GM12878 (cell line): Measurements from ENCODE around the gene FBXL5. TPM values are rescaled to one million over a fixed set of nuclear protein-coding genes. Genes with fewer than 3 reads are reported as not detected.

Experiments used
- ATF7 ChIP-seq: fragments of 450-650 bp; IDR thresholded peaks from 2 replicates; pipeline ENCODE4 v1.6.1; 2016; ENCODE audit warnings: low read depth, mild to moderate bottlenecking
- BMI1 ChIP-seq: fragments of 450-650 bp; IDR thresholded peaks from 2 replicates; pipeline ENCODE4 v1.6.1; 2016; ENCODE audit warnings: mild to moderate bottlenecking, moderate library complexity, borderline replicate concordance
- EGR1 ChIP-seq, 2 experiments: IDR thresholded peaks; 1 replicate in 1 of 2; 2 replicates in 1 of 2; pipeline ENCODE4 v1.6.1; 2011 to 2012; ENCODE audit warnings: low read depth in 2 of 2, low read length in 2 of 2, borderline replicate concordance in 1 of 2, mild to moderate bottlenecking in 1 of 2, moderate library complexity in 1 of 2
- JUND ChIP-seq: IDR thresholded peaks from 2 replicates; pipeline ENCODE4 v1.6.1; 2012; ENCODE audit warnings: low read depth, mild to moderate bottlenecking, low read length, improper control_type of control experiment, moderate library complexity
- MXI1 ChIP-seq: fragments of 150-350 bp; IDR thresholded peaks from 2 replicates; pipeline ENCODE4 v1.6.1; 2011; ENCODE audit warnings: low read depth, mild to moderate bottlenecking, inconsistent platforms, low read length, improper control_type of control experiment
- NBN ChIP-seq: fragments of 450-650 bp; IDR thresholded peaks from 2 replicates; pipeline ENCODE4 v1.6.1; 2016
- NFIC ChIP-seq: IDR thresholded peaks from 2 replicates; pipeline ENCODE4 v1.6.1; 2012; ENCODE audit warnings: low read depth, mild to moderate bottlenecking, inconsistent platforms, low read length, moderate library complexity
- SRF ChIP-seq, 2 experiments: IDR thresholded peaks; 2 replicates each; pipeline ENCODE4 v1.6.1; 2011; ENCODE audit warnings: low read depth in 2 of 2, low read length in 2 of 2, mild to moderate bottlenecking in 1 of 2, moderate library complexity in 1 of 2
- TCF3 ChIP-seq: IDR thresholded peaks from 2 replicates; pipeline ENCODE4 v1.6.1; 2012; ENCODE audit warnings: low read depth, mild to moderate bottlenecking, low read length, borderline replicate concordance; ENCODE audit not compliant: insufficient read depth
- ZNF217 ChIP-seq: fragments of 450-650 bp; IDR thresholded peaks from 2 replicates; pipeline ENCODE4 v1.6.1; 2017; ENCODE audit warnings: antibody characterized with exemption, mild to moderate bottlenecking
- polyA plus RNA-seq, 11 experiments: library from polyadenylated mRNA; depleted of rRNA in 4 of 11; unstranded in 6 of 11; stranded (reverse) in 5 of 11; fragments of >200 nt; fragmentation: Nextera tagmentation in 4 of 11; fragmentation: Illumina TruSeq in 1 of 11; extraction: Ambion mirVana in 4 of 11; extraction: Trizol in 1 of 11; gene quantifications; 1 replicate in 1 of 11; 2 replicates in 10 of 11; pipeline versions ENCODE4 v1.2.1 to v1.2.3, GENCODE V29; 2011 to 2016; ENCODE audit warnings: inconsistent platforms in 2 of 11, missing spikeins in 2 of 11, low read depth in 1 of 11
- total RNA-seq, 4 experiments: library from RNA; depleted of rRNA in 3 of 4; stranded (reverse); fragments of >200 nt in 3 of 4; fragmentation: Illumina TruSeq in 1 of 4; extraction: Trizol in 1 of 4; gene quantifications; 2 replicates each; pipeline versions ENCODE4 v1.2.1 to v1.2.3, GENCODE V29; 2013 to 2021
- TF ChIP-seq, protein P1 (sequence below): IDR thresholded peaks from 2 replicates; pipeline ENCODE4 v1.6.1; 2011; ENCODE audit warnings: borderline replicate concordance, low read depth, mild to moderate bottlenecking, moderate library complexity, low read length; ENCODE audit not compliant: insufficient read depth, poor library complexity, severe bottlenecking
- TF ChIP-seq, protein P2 (sequence below): fragments of 450-650 bp; IDR thresholded peaks from 2 replicates; pipeline ENCODE4 v1.6.1; 2018; ENCODE audit warnings: borderline replicate concordance, mild to moderate bottlenecking; ENCODE audit not compliant: partially characterized antibody
- TF ChIP-seq, protein P3 (sequence below): fragments of 150-350 bp; IDR thresholded peaks from 2 replicates; pipeline ENCODE4 v1.6.1; 2016; ENCODE audit warnings: low read depth, low read length
- TF ChIP-seq, protein P4 (sequence below): fragments of 450-650 bp; formaldehyde crosslinking; IDR thresholded peaks from 2 replicates; pipeline ENCODE4 v1.4.0; 2020; ENCODE audit warnings: mild to moderate bottlenecking, moderate library complexity
- TF ChIP-seq, protein P5 (sequence below): fragments of 450-650 bp; IDR thresholded peaks from 2 replicates; pipeline ENCODE4 v1.6.1; 2018; ENCODE audit warnings: mild to moderate bottlenecking, low read depth, moderate library complexity; ENCODE audit not compliant: partially characterized antibody

FBXL5 gene
- total and polyA plus RNA-seq, 10 of the 15 experiments (the other 5 are each of a cell fraction or from before 2014, with no cell fraction given), result 10.1 to 46.2 (median 32.7) TPM

DNA sequence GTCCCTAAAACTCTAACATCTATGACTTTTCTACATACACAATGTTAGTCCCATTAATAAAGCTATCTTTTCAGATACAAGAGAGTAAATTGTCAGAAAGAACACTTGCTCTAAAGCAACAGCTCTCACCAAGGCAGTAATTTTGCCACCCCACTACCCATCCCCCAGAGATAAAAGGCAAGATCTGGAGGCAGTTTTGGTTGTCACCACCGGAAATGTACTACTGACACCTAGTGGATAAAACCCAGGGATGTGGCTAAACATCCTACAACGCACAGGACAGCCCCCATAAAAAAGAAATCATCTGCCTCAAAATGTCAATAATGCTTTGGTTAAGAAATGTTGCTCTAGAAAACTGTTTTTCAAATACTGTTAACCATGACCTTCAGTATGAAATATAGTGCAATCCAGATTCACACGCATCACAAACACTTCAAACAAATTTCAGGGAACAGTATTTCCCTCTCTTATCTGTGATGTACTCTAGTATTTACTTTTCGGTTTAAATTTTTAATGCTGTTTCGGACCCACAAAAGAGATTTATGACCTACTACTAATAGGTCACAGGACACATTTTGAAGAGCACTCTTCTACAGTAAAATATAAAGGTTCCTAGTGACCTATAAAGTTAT, 5.1 kb downstream of the FBXL5 start (continued):
- TF ChIP-seq JUND (no peak), MXI1 (no peak), EGR1 (IDR thresholded peaks at IDR 0.05; ENCODE audit: borderline replicate concordance in 1 of 2, low read depth in 2 of 2, low read length in 2 of 2) (no peak), TCF3 (no peak), BMI1 (no peak), NBN (peak; percentile 44; the same call in 1 of the 2 replicates), ZNF217 (no peak), ATF7 (no peak), SRF (IDR thresholded peaks at IDR 0.05; ENCODE audit: low read depth in 2 of 2, low read length in 2 of 2) (no peak), NFIC (no peak)
- TF ChIP-seq, protein P1, sequence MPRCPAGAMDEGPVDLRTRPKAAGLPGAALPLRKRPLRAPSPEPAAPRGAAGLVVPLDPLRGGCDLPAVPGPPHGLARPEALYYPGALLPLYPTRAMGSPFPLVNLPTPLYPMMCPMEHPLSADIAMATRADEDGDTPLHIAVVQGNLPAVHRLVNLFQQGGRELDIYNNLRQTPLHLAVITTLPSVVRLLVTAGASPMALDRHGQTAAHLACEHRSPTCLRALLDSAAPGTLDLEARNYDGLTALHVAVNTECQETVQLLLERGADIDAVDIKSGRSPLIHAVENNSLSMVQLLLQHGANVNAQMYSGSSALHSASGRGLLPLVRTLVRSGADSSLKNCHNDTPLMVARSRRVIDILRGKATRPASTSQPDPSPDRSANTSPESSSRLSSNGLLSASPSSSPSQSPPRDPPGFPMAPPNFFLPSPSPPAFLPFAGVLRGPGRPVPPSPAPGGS, result no peak
- TF ChIP-seq, protein P2, sequence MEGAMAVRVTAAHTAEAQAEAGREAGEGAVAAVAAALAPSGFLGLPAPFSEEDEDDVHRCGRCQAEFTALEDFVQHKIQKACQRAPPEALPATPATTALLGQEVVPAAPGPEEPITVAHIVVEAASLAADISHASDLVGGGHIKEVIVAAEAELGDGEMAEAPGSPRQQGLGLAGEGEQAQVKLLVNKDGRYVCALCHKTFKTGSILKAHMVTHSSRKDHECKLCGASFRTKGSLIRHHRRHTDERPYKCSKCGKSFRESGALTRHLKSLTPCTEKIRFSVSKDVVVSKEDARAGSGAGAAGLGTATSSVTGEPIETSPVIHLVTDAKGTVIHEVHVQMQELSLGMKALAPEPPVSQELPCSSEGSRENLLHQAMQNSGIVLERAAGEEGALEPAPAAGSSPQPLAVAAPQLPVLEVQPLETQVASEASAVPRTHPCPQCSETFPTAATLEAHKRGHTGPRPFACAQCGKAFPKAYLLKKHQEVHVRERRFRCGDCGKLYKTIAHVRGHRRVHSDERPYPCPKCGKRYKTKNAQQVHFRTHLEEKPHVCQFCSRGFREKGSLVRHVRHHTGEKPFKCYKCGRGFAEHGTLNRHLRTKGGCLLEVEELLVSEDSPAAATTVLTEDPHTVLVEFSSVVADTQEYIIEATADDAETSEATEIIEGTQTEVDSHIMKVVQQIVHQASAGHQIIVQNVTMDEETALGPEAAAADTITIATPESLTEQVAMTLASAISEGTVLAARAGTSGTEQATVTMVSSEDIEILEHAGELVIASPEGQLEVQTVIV, result no peak
- TF ChIP-seq, protein P3, sequence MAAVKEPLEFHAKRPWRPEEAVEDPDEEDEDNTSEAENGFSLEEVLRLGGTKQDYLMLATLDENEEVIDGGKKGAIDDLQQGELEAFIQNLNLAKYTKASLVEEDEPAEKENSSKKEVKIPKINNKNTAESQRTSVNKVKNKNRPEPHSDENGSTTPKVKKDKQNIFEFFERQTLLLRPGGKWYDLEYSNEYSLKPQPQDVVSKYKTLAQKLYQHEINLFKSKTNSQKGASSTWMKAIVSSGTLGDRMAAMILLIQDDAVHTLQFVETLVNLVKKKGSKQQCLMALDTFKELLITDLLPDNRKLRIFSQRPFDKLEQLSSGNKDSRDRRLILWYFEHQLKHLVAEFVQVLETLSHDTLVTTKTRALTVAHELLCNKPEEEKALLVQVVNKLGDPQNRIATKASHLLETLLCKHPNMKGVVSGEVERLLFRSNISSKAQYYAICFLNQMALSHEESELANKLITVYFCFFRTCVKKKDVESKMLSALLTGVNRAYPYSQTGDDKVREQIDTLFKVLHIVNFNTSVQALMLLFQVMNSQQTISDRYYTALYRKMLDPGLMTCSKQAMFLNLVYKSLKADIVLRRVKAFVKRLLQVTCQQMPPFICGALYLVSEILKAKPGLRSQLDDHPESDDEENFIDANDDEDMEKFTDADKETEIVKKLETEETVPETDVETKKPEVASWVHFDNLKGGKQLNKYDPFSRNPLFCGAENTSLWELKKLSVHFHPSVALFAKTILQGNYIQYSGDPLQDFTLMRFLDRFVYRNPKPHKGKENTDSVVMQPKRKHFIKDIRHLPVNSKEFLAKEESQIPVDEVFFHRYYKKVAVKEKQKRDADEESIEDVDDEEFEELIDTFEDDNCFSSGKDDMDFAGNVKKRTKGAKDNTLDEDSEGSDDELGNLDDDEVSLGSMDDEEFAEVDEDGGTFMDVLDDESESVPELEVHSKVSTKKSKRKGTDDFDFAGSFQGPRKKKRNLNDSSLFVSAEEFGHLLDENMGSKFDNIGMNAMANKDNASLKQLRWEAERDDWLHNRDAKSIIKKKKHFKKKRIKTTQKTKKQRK, result no peak
- TF ChIP-seq, protein P4, sequence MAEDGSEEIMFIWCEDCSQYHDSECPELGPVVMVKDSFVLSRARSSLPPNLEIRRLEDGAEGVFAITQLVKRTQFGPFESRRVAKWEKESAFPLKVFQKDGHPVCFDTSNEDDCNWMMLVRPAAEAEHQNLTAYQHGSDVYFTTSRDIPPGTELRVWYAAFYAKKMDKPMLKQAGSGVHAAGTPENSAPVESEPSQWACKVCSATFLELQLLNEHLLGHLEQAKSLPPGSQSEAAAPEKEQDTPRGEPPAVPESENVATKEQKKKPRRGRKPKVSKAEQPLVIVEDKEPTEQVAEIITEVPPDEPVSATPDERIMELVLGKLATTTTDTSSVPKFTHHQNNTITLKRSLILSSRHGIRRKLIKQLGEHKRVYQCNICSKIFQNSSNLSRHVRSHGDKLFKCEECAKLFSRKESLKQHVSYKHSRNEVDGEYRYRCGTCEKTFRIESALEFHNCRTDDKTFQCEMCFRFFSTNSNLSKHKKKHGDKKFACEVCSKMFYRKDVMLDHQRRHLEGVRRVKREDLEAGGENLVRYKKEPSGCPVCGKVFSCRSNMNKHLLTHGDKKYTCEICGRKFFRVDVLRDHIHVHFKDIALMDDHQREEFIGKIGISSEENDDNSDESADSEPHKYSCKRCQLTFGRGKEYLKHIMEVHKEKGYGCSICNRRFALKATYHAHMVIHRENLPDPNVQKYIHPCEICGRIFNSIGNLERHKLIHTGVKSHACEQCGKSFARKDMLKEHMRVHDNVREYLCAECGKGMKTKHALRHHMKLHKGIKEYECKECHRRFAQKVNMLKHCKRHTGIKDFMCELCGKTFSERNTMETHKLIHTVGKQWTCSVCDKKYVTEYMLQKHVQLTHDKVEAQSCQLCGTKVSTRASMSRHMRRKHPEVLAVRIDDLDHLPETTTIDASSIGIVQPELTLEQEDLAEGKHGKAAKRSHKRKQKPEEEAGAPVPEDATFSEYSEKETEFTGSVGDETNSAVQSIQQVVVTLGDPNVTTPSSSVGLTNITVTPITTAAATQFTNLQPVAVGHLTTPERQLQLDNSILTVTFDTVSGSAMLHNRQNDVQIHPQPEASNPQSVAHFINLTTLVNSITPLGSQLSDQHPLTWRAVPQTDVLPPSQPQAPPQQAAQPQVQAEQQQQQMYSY (CRISPR knock-in tag), result no peak
- TF ChIP-seq, protein P5, sequence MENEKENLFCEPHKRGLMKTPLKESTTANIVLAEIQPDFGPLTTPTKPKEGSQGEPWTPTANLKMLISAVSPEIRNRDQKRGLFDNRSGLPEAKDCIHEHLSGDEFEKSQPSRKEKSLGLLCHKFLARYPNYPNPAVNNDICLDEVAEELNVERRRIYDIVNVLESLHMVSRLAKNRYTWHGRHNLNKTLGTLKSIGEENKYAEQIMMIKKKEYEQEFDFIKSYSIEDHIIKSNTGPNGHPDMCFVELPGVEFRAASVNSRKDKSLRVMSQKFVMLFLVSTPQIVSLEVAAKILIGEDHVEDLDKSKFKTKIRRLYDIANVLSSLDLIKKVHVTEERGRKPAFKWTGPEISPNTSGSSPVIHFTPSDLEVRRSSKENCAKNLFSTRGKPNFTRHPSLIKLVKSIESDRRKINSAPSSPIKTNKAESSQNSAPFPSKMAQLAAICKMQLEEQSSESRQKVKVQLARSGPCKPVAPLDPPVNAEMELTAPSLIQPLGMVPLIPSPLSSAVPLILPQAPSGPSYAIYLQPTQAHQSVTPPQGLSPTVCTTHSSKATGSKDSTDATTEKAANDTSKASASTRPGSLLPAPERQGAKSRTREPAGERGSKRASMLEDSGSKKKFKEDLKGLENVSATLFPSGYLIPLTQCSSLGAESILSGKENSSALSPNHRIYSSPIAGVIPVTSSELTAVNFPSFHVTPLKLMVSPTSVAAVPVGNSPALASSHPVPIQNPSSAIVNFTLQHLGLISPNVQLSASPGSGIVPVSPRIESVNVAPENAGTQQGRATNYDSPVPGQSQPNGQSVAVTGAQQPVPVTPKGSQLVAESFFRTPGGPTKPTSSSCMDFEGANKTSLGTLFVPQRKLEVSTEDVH, result no peak
